GM12878 (cell line): ENCODE measurements around the gene SNU13. TPM values are rescaled to one million over a fixed set of nuclear protein-coding genes. Genes with fewer than 3 reads are reported as not detected.

Source experiments
- ATAC-seq: fragments of 200-7000 bp; cut with Tn5 transposase; 3 replicates; pipeline ENCODE4 v1.9.1; 2020; ENCODE audit warnings: mild to moderate bottlenecking, moderate library complexity
- BruUV-seq: library from RNA; stranded (reverse); fragments of 400-500 nt; replicated peaks from 2 replicates; lab custom pipeline; 2021; lab: Mats Ljungman, UMichigan
- CTCF ChIA-PET: fragments of 300-600 bp; sonication (Branson Sonifier 250); formaldehyde crosslinking; extraction: SDS; loops from one replicate; lab custom pipeline; 2021; ENCODE audit warnings: inconsistent platforms; lab: Yijun Ruan, JAX
- POLR2A ChIA-PET: fragments of 350-600 bp; formaldehyde crosslinking; extraction: SDS; loops from one replicate; lab custom pipeline; 2021; ENCODE audit warnings: inconsistent platforms; lab: Charles Lee
- RAD21 ChIA-PET: fragments of 300-600 bp; sonication (Branson Sonifier 250); formaldehyde crosslinking; loops from one replicate; lab custom pipeline; 2023; ENCODE audit warnings: antibody characterized with exemption; ENCODE audit not compliant: unreplicated experiment; lab: Charles Lee
- SMC1A ChIA-PET: fragments of 300-600 bp; sonication (Branson Sonifier 250); formaldehyde crosslinking; loops from one replicate; lab custom pipeline; 2023; ENCODE audit not compliant: unreplicated experiment, uncharacterized antibody; lab: Charles Lee
- DNase-seq: peaks from one replicate; pipeline ENCODE4 v3.0.0-alpha.2; 2011; ENCODE audit warnings: low read depth, low spot score
- FAIRE-seq: peaks from 3 replicates; lab custom pipeline; 2011; peaks lifted over from hg19 to GRCh38; lab: Jason Lieb, UNC
- H2AFZ ChIP-seq: 2 replicates; pipeline ENCODE4 v1.6.0; 2011; ENCODE audit warnings: low read depth, low read length, control low read depth; ENCODE audit not compliant: control insufficient read depth
- H3K27ac ChIP-seq: 2 replicates; pipeline ENCODE4 v1.5.1; 2011; ENCODE audit warnings: control low read depth; ENCODE audit not compliant: control insufficient read depth, insufficient read depth
- H3K27me3 ChIP-seq, 2 experiments: replicated peaks in 1 of 2; 2 replicates each; pipeline versions ENCODE4 v1.6.0 to v1.6.1; 2011; ENCODE audit warnings: low read length in 1 of 2; ENCODE audit not compliant: control insufficient read depth in 2 of 2, insufficient read depth in 2 of 2
- H3K36me3 ChIP-seq, 2 experiments: 2 replicates each; pipeline ENCODE4 v1.5.1; 2011; ENCODE audit warnings: low read length in 1 of 2; ENCODE audit not compliant: control insufficient read depth in 2 of 2, insufficient read depth in 2 of 2
- H3K4me1 ChIP-seq: 2 replicates; pipeline ENCODE4 v1.6.1; 2011; ENCODE audit warnings: mild to moderate bottlenecking, low read length, moderate library complexity, mixed read lengths; ENCODE audit not compliant: control insufficient read depth, insufficient read depth
- H3K4me2 ChIP-seq: 2 replicates; pipeline ENCODE4 v1.6.0; 2011; ENCODE audit warnings: control low read depth; ENCODE audit not compliant: control insufficient read depth, insufficient read depth
- H3K4me3 ChIP-seq: fragments of 200-600 bp; sonication (generic); 2 replicates; pipeline ENCODE4 v1.5.1; 2016
- H3K79me2 ChIP-seq: 2 replicates; pipeline ENCODE4 v1.6.0; 2011; ENCODE audit warnings: low read length; ENCODE audit not compliant: control insufficient read depth, insufficient read depth
- H3K9ac ChIP-seq: 2 replicates; pipeline ENCODE4 v1.8.0; 2011; ENCODE audit warnings: low read length, control low read depth, mixed read lengths; ENCODE audit not compliant: control insufficient read depth, insufficient read depth
- H3K9me3 ChIP-seq: replicated peaks from 3 replicates; pipeline ENCODE4 v1.5.1; 2011; ENCODE audit warnings: mild to moderate bottlenecking, low read length; ENCODE audit not compliant: control insufficient read depth, insufficient read depth
- H4K20me1 ChIP-seq: 2 replicates; pipeline ENCODE4 v1.6.0; 2011; ENCODE audit not compliant: control insufficient read depth, insufficient read depth
- ASH2L ChIP-seq: fragments of 300-600, 200-600 bp; sonication (generic); IDR thresholded peaks from 2 replicates; pipeline ENCODE4 v1.6.1; 2017; ENCODE audit warnings: low read depth, mild to moderate bottlenecking, borderline replicate concordance
- BACH1 ChIP-seq: fragments of 450-650 bp; IDR thresholded peaks from 2 replicates; pipeline ENCODE4 v1.6.1; 2017; ENCODE audit warnings: mild to moderate bottlenecking, borderline replicate concordance
- BHLHE40 ChIP-seq, 2 experiments: fragments of 450-650 bp in 1 of 2; IDR thresholded peaks; 2 replicates each; pipeline ENCODE4 v1.6.1; 2011 to 2017; ENCODE audit warnings: low read depth in 2 of 2, borderline replicate concordance in 1 of 2, improper control_type of control experiment in 1 of 2, low read length in 1 of 2, mild to moderate bottlenecking in 1 of 2
- CEBPB ChIP-seq, 2 experiments: fragments of 150-350 bp in 1 of 2; IDR thresholded peaks; 2 replicates each; pipeline ENCODE4 v1.6.1; 2012 to 2014; ENCODE audit warnings: low read depth in 2 of 2, low read length in 2 of 2, borderline replicate concordance in 1 of 2, inconsistent platforms in 1 of 2
- CEBPZ ChIP-seq: fragments of 150-350 bp; IDR thresholded peaks from 2 replicates; pipeline ENCODE4 v1.6.1; 2016; ENCODE audit warnings: low read depth, low read length
- MYB ChIP-seq: fragments of 150-350 bp; IDR thresholded peaks from 2 replicates; pipeline ENCODE4 v1.6.1; 2014; ENCODE audit warnings: mild to moderate bottlenecking, low read depth, low read length, borderline replicate concordance
- PAX5 ChIP-seq: IDR thresholded peaks from 2 replicates; pipeline ENCODE4 v1.6.1; 2011; ENCODE audit warnings: low read depth, low read length, borderline replicate concordance
- PBX3 ChIP-seq: IDR thresholded peaks from 2 replicates; pipeline ENCODE4 v1.6.1; 2011; ENCODE audit warnings: mild to moderate bottlenecking, low read depth, low read length, moderate library complexity; ENCODE audit not compliant: insufficient replicate concordance
- RFX5 ChIP-seq: IDR thresholded peaks from 2 replicates; pipeline ENCODE4 v1.6.1; 2011; ENCODE audit warnings: low read depth, low read length, improper control_type of control experiment
- SMAD1 ChIP-seq: fragments of 450-650 bp; IDR thresholded peaks from 2 replicates; pipeline ENCODE4 v1.6.1; 2018; ENCODE audit warnings: mild to moderate bottlenecking, low read depth; ENCODE audit not compliant: partially characterized antibody
- STAT1 ChIP-seq: fragments of 450-650 bp; conservative IDR thresholded peaks from 2 replicates; pipeline ENCODE4 v1.6.1; 2014; ENCODE audit warnings: antibody characterized with exemption, mild to moderate bottlenecking
- TAF1 ChIP-seq: IDR thresholded peaks from 2 replicates; pipeline ENCODE4 v1.6.1; 2011; ENCODE audit warnings: mild to moderate bottlenecking, low read depth, low read length, borderline replicate concordance
- USF1 ChIP-seq: IDR thresholded peaks from 2 replicates; pipeline ENCODE4 v1.6.1; 2011; ENCODE audit warnings: borderline replicate concordance, low read depth, mild to moderate bottlenecking, moderate library complexity, mixed read lengths, low read length; ENCODE audit not compliant: insufficient read depth; ENCODE audit errors: extremely low read length
- ZNF207 ChIP-seq: fragments of 450-650 bp; IDR thresholded peaks from 2 replicates; pipeline ENCODE4 v1.6.1; 2014; ENCODE audit warnings: antibody characterized with exemption, mild to moderate bottlenecking, borderline replicate concordance
- ZSCAN29 ChIP-seq: fragments of 450-650 bp; IDR thresholded peaks from 2 replicates; pipeline ENCODE4 v1.6.1; 2017; ENCODE audit warnings: mild to moderate bottlenecking, moderate library complexity
- ZZZ3 ChIP-seq: IDR thresholded peaks from 2 replicates; pipeline ENCODE4 v1.6.1; 2011; ENCODE audit warnings: low read depth; ENCODE audit not compliant: control insufficient read depth, insufficient read length
- WGBS: methylation state at CpG from one replicate; pipeline ENCODE4 v1.1.6; 2016; ENCODE audit warnings: low lambda C conversion rate; ENCODE audit not compliant: insufficient replicate concordance, insufficient coverage; ENCODE audit errors: missing lambda C conversion rate; 5-methylcytosine and 5-hydroxymethylcytosine counted together
- in situ Hi-C: fragments of 300-500 bp; cut with MboI; formaldehyde crosslinking; loops from 9 replicates; pipeline ENCODE4 v1.14.3; 2018; ENCODE audit warnings: mixed read lengths
- intact Hi-C: fragments of 100-400 bp; cut with micrococcal nuclease; formaldehyde crosslinking; loops from one replicate; pipeline ENCODE4 v1.14.2; 2022; ENCODE audit not compliant: unreplicated experiment
- polyA plus RNA-seq, 11 experiments: library from polyadenylated mRNA; depleted of rRNA in 4 of 11; unstranded in 6 of 11; stranded (reverse) in 5 of 11; fragments of >200 nt; fragmentation: Nextera tagmentation in 4 of 11; fragmentation: Illumina TruSeq in 1 of 11; extraction: Ambion mirVana in 4 of 11; extraction: Trizol in 1 of 11; gene quantifications; 1 replicate in 1 of 11; 2 replicates in 10 of 11; pipeline versions ENCODE4 v1.2.1 to v1.2.3, GENCODE V29; 2011 to 2016; ENCODE audit warnings: inconsistent platforms in 2 of 11, missing spikeins in 2 of 11, low read depth in 1 of 11
- total RNA-seq, 4 experiments: library from RNA; depleted of rRNA in 3 of 4; stranded (reverse); fragments of >200 nt in 3 of 4; fragmentation: Illumina TruSeq in 1 of 4; extraction: Trizol in 1 of 4; gene quantifications; 2 replicates each; pipeline versions ENCODE4 v1.2.1 to v1.2.3, GENCODE V29; 2013 to 2021

The SNU13 gene
- total and polyA plus RNA-seq, 10 of the 15 experiments (the other 5 are each of a cell fraction or from before 2014, with no cell fraction given), result 157 to 870 (median 256) TPM

- H3K4me3 ChIP-seq, result no peak overlapping the region
- ATAC-seq, result no peak
- DNase-seq, result no peak
- no peak for FAIRE-seq
- WGBS, result 87% methylated on average over 7 of the region's 7 CpGs
- no peaks in the 10 kb centered on the region for H3K79me2 ChIP-seq
- peaks cover 18 to 29% of the 10 kb centered on the region in 2 experiments for H3K36me3 ChIP-seq
- no peak overlapping the region for H3K4me2 ChIP-seq
- H3K9ac ChIP-seq, result no peak overlapping the region
- H3K4me1 ChIP-seq, result no peaks in the 10 kb centered on the region
- no TSS peak for BruUV-seq
- CTCF ChIA-PET, result interaction anchor here (1.0 kb wide), 1 partner anchor 30 kb away, joined by 4 read pairs; no protein-coding TSS in a partner anchor
- in situ Hi-C loops (no loop called here), intact Hi-C loops (no loop called here)
- no peaks in the 10 kb centered on the region for H3K9me3 ChIP-seq
- SMC1A ChIA-PET, result interaction anchor here (1.0 kb wide), 1 partner anchor 23 kb away, joined by 3 read pairs; no protein-coding TSS in a partner anchor
- POLR2A ChIA-PET, result no interaction called here
- H4K20me1 ChIP-seq, result no peaks in the 10 kb centered on the region; the same call in 1 of the 2 replicates
- H2AFZ ChIP-seq, result no peak overlapping the region
- no peak overlapping the region for H3K27ac ChIP-seq
- RAD21 ChIA-PET, result no interaction called here
- H3K27me3 ChIP-seq, result no peaks in the 10 kb centered on the region
- TF ChIP-seq CEBPZ, result no peak
- no peak for TF ChIP-seq CEBPB (IDR thresholded peaks at IDR 0.05; ENCODE audit: borderline replicate concordance in 1 of 2, low read depth in 2 of 2, low read length in 2 of 2)
- no peak for TF ChIP-seq BHLHE40 (IDR thresholded peaks at IDR 0.05; ENCODE audit: borderline replicate concordance in 1 of 2, low read depth in 2 of 2, low read length in 1 of 2)
- no peak for TF ChIP-seq ZSCAN29
- TF ChIP-seq ZZZ3, result no peak
- no peak for TF ChIP-seq ASH2L
- no peak for TF ChIP-seq TAF1
- TF ChIP-seq ZNF207, result no peak
- no peak for TF ChIP-seq PAX5
- TF ChIP-seq USF1, result no peak
- TF ChIP-seq BACH1, result no peak
- TF ChIP-seq RFX5, result no peak
- no peak for TF ChIP-seq MYB
- no peak for TF ChIP-seq PBX3
- no peak for TF ChIP-seq SMAD1
- no peak for TF ChIP-seq STAT1
Measured at GRCh38 chr22:41636467-41636866, 52.2 kb downstream of the SNU13 start.
